Keratinocyte (primary cell): ENCODE results near the gene GNAL.

Experiments used
- CTCF ChIP-seq, 3 experiments: IDR thresholded peaks in 1 of 3; conservative IDR thresholded peaks in 1 of 3; optimal IDR thresholded peaks in 1 of 3; 2 replicates in 2 of 3; 3 replicates in 1 of 3; pipeline versions ENCODE3 to v1.5.1; 2011; ENCODE audit warnings: low read length in 3 of 3, mild to moderate bottlenecking in 3 of 3, moderate library complexity in 2 of 3, control low read depth in 1 of 3, inconsistent platforms in 1 of 3; ENCODE audit not compliant: insufficient read depth in 2 of 3; ENCODE audit errors: extremely low read depth in 1 of 3
- EZH2 ChIP-seq: IDR thresholded peaks from one replicate; pipeline ENCODE4 v1.6.1; 2012; ENCODE audit warnings: inconsistent platforms, mild to moderate bottlenecking, low read length, moderate library complexity

GRCh38 chr18:11862468-11863137 lies 173.5 kb downstream of the GNAL start:
- TF ChIP-seq CTCF (optimal IDR thresholded peaks at IDR 0.05 in 1 of 3, IDR thresholded peaks at IDR 0.05 in 1 of 3, conservative IDR thresholded peaks at IDR 0.05 in 1 of 3; ENCODE audit: extremely low read depth in 1 of 3, insufficient read depth in 2 of 3, low read length in 3 of 3) (no peak), EZH2 (no peak)
